Left ventricle myocardium inferior (tissue), 1 donor: ENCODE results near the gene DNAH8. TPM values are rescaled to one million over a fixed set of nuclear protein-coding genes. Genes with fewer than 3 reads are reported as not detected.

Source experiments
- DNase-seq: peaks from one replicate; pipeline ENCODE4 v3.0.0-alpha.2; 2020
- H3K27ac ChIP-seq: fragments of 200-600 bp; replicated peaks from 2 replicates; pipeline ENCODE4 v1.8.0; 2021
- H3K27me3 ChIP-seq: fragments of 200-600 bp; 2 replicates; pipeline ENCODE4 v1.8.0; 2021; ENCODE audit warnings: low read depth
- H3K36me3 ChIP-seq: fragments of 200-600 bp; 2 replicates; pipeline ENCODE4 v1.8.0; 2021
- H3K4me1 ChIP-seq: fragments of 200-600 bp; 2 replicates; pipeline ENCODE4 v1.8.0; 2021
- H3K4me3 ChIP-seq: fragments of 200-600 bp; 2 replicates; pipeline ENCODE4 v1.8.0; 2021; ENCODE audit warnings: mild to moderate bottlenecking, moderate library complexity
- H3K9me3 ChIP-seq: fragments of 200-600 bp; replicated peaks from 2 replicates; pipeline ENCODE4 v1.8.0; 2021
- CTCF ChIP-seq: fragments of 200-600 bp; IDR thresholded peaks from 2 replicates; pipeline ENCODE4 v1.8.0; 2021; ENCODE audit warnings: antibody characterized with exemption, mild to moderate bottlenecking, borderline replicate concordance
- intact Hi-C: fragments of 100-400 bp; cut with micrococcal nuclease; formaldehyde crosslinking; loops from one replicate; pipeline ENCODE4 v1.11.0; 2022
- total RNA-seq: library from RNA; stranded (reverse); fragmentation: NEBNext Ultra II Directional; extraction: Animal tissue kit (Norgen Biotek cat#: 25700); gene quantifications from one replicate; pipeline ENCODE4 v1.2.1, GENCODE V29; 2021
- donor health status: DM: no; HTN: yes; CAD: no; lungs with severe emphysema.

Gene DNAH8
- total RNA-seq, 1 donor from 2014 or later: 0.03 TPM

DNA sequence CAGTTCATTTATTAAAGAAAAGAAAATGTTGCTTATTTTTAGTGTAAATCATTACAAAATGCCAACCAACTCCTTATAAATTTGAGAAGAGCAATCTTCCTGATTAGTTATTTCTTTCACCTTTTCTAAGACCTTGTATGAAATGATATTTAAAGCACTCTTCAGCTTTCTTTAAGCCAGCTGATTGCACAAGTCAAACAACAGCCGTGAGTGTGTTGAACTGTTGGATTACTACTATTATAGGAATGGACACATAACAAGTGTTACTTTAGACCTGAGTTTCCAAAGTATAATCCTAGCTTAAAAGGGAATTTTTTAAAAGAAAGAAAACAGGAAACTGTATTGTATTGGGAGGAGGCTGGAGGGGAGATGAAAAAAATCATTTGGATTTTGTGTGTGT is 306.7 kb downstream of the DNAH8 start:
- no peak overlapping the region for H3K4me3 ChIP-seq
- intact Hi-C loops: no loop called here
- H3K36me3 ChIP-seq: no peaks in the 10 kb centered on the region
- H3K4me1 ChIP-seq: peaks cover 13% of the 10 kb centered on the region
- no peak overlapping the region for H3K27ac ChIP-seq
- no peak for DNase-seq
- H3K27me3 ChIP-seq: peaks cover 6% of the 10 kb centered on the region
- H3K9me3 ChIP-seq: no peaks in the 10 kb centered on the region
- no peak for TF ChIP-seq CTCF

DNA sequence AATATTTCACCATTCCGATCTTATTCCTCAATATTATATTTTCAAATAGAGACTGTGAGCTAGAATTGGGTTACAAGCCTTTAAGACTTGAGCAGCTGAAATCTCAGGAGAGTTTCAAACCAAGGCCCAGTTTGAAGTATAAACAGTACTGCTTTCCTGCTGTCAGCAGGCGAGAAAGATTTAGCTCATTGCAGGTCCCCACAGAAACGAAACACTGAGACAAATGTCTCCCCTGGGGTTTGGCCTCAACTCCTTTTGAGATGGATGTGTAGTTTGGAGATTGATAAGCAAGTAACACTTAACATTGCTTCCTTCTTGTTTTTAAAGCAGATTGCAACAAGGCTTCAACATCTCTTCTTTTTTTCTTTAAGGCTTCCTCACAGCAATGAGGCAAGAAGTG is 311.1 kb downstream of the DNAH8 start:
- TF ChIP-seq CTCF: no peak
- intact Hi-C loops: no loop called here
- Histone ChIP-seq H3K36me3 (no peaks in the 10 kb centered on the region), H3K4me3 (no peak overlapping the region), H3K9me3 (no peaks in the 10 kb centered on the region), H3K27me3 (peaks cover 14% of the 10 kb centered on the region), H3K4me1 (no peaks in the 10 kb centered on the region), H3K27ac (no peak overlapping the region)
- no peak for DNase-seq

GRCh38 chr6:39029156-39030011 is 314.3 kb downstream of the DNAH8 start:
- H3K27me3 ChIP-seq: peaks cover 32% of the 10 kb centered on the region
- intact Hi-C loops: no loop called here
- no peak overlapping the region for H3K4me3 ChIP-seq
- H3K9me3 ChIP-seq: no peaks in the 10 kb centered on the region
- peak; percentile 67 for TF ChIP-seq CTCF
- H3K36me3 ChIP-seq: no peaks in the 10 kb centered on the region
- no peak overlapping the region for H3K27ac ChIP-seq
- H3K4me1 ChIP-seq: no peaks in the 10 kb centered on the region
- DNase-seq: no peak

DNA sequence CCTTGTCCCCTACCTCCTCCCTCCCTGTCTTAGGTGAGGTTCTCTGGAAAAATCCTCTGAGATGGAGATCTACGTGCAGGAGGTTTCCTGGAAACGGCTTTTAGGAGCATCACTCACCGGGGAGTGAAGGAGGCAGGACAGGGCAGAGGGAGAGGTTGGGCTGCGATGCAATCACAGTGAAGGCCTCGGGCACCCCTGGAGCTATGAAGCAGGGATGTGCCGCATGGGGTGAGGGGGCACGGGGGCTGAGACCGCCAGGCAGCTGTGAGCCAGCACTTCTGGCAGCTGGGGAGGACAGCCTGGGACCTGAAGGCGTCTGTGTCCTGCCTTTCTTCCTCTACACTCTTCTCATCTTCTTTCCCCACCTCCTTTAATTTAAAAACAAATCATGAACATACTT is 320.6 kb downstream of the DNAH8 start:
- H3K4me1 ChIP-seq: peaks cover 7% of the 10 kb centered on the region
- no peaks in the 10 kb centered on the region for H3K36me3 ChIP-seq
- DNase-seq: no peak
- TF ChIP-seq CTCF: no peak
- intact Hi-C loops: no loop called here
- no peak overlapping the region for H3K4me3 ChIP-seq
- H3K27me3 ChIP-seq: peaks cover 57% of the 10 kb centered on the region
- no peaks in the 10 kb centered on the region for H3K9me3 ChIP-seq
- H3K27ac ChIP-seq: no peak overlapping the region

DNA sequence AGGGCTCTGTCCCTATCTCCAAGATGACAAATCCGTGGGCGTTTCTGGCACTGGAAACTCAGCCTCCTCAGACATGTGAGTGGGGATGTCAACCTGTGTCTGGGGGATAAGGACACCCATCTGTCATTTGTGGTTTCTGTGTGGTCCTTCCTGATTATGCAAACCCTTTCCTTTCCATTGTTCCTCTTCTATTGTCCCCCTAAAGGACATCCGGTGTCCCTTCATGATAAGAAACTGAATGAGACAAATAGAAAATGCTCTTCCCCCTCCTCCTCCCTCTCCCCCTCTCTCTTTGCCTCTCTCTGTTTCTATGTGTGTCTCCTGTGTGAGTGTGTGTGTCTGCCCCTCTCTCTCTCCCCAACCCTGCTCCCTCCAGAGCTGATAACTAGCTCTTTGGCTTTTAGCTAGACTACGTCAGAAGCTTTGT is 322.0 kb downstream of the DNAH8 start:
- H3K4me3 ChIP-seq: no peak overlapping the region
- intact Hi-C loops: no loop called here

More for the DNA sequence above, 322.0 kb downstream of the DNAH8 start:
- no peak for TF ChIP-seq CTCF
- Histone ChIP-seq H3K27me3 (peaks cover 63% of the 10 kb centered on the region), H3K36me3 (no peaks in the 10 kb centered on the region), H3K4me1 (peaks cover 7% of the 10 kb centered on the region), H3K27ac (no peak overlapping the region), H3K9me3 (no peaks in the 10 kb centered on the region)
- DNase-seq: no peak
